Measurements from ENCODE around the gene RPH3AL.

DNA sequence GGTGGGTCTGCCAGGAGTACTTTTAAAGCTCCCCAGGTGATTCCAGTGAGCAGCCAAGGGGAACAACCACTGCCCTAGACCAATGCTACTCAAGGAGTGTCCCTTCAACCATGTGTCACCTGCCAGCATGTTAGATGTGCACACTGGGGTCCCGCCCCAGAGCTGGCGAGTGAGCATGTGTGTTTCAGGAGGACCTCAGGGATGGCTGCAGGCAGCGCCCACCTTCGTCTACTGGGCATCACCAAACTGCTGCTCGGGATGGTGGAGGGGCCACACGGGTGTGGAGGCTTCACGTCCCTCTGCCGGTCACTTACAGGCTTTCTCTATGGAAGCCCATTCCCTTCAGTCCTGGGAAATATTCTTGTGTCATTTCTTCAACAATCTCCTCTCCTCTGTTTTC lies 142.2 kb downstream of the RPH3AL start:
- TF ChIP-seq, protein P1, sequence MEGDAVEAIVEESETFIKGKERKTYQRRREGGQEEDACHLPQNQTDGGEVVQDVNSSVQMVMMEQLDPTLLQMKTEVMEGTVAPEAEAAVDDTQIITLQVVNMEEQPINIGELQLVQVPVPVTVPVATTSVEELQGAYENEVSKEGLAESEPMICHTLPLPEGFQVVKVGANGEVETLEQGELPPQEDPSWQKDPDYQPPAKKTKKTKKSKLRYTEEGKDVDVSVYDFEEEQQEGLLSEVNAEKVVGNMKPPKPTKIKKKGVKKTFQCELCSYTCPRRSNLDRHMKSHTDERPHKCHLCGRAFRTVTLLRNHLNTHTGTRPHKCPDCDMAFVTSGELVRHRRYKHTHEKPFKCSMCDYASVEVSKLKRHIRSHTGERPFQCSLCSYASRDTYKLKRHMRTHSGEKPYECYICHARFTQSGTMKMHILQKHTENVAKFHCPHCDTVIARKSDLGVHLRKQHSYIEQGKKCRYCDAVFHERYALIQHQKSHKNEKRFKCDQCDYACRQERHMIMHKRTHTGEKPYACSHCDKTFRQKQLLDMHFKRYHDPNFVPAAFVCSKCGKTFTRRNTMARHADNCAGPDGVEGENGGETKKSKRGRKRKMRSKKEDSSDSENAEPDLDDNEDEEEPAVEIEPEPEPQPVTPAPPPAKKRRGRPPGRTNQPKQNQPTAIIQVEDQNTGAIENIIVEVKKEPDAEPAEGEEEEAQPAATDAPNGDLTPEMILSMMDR (IDR thresholded peaks at IDR 0.05) = no peak
- TF ChIP-seq POLR2A (IDR thresholded peaks at IDR 0.05) = no peak

All from testis (tissue), 2 donors.